Brain microvascular endothelial cell (primary cell): ENCODE measurements around the gene CELF2.

Source experiments
- DNase-seq: peaks from one replicate; pipeline ENCODE4 v3.0.0-alpha.2; 2020
- H3K27ac ChIP-seq: fragments of 250-450 bp; sonication (Bioruptor Pico); 2 replicates; pipeline ENCODE4 v1.5.1; 2020; ENCODE audit warnings: mild to moderate bottlenecking, moderate library complexity
- H3K27me3 ChIP-seq: fragments of 250-450 bp; sonication (Bioruptor Pico); replicated peaks from 2 replicates; pipeline ENCODE4 v1.5.1; 2020; ENCODE audit warnings: mild to moderate bottlenecking
- H3K36me3 ChIP-seq: fragments of 250-450 bp; sonication (Bioruptor Pico); replicated peaks from 2 replicates; pipeline ENCODE4 v1.5.1; 2020; ENCODE audit warnings: mild to moderate bottlenecking
- H3K4me3 ChIP-seq: 2 replicates; pipeline ENCODE4 v1.5.1; 2011; ENCODE audit warnings: low read depth, mild to moderate bottlenecking, control low read depth, low read length, moderate library complexity
- CTCF ChIP-seq: IDR thresholded peaks from 2 replicates; pipeline ENCODE4 v1.5.1; 2011; ENCODE audit warnings: low read depth, mild to moderate bottlenecking, moderate library complexity, low read length, control low read depth, inconsistent platforms; ENCODE audit errors: missing control alignments
- in situ Hi-C: cut with HindIII; loops from 2 replicates; pipeline ENCODE4 v1.10.0; 2017; ENCODE audit warnings: low sequenced_read_pairs, low pct_ligation_motif_present

Gene CELF2

DNA sequence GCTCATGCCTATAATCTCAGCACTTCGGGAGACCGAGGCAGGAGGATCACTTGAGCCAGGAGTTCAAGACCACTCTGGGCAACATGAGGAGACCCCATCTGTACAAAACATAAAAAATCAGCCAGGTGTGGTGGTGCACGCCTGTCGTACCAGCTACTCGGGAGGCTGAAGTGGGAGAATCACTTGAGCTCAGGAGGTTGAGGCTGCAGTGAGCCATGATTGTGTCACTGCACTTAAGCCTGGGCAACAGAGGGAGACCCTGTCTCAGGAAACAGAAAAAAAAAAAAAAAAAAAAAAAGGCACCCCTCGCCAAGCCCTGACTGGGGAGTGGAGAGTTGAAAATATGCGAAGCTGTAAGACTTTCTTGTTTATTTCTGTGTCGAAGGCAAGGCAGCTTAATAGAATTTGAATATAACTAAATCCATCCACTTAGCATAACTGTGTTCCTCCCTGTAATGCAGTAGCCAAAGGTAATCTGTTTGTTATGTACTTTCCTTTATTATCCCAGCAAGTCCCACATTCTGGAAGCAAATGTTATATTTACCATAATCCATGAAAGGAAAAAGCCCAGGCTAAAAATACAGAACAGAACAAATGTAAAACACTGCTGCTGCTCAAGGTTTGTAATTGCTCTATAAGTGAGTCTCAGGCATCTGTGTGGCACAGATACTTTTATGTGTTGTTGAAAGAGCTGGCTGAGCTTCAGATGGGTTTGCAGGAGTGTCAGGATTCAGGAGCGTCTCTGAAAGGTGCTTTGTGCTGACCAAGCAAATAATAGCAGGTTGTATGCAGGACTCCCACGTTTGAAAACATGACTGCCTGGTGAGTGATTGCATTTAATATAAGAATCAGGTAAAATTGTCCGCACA lies 127.2 kb downstream of the CELF2 start:
- Histone ChIP-seq H3K27me3 (no peaks in the 10 kb centered on the region), H3K27ac (no peak overlapping the region), H3K36me3 (no peaks in the 10 kb centered on the region), H3K4me3 (no peak overlapping the region)
- no peak for DNase-seq
- TF ChIP-seq CTCF: no peak
- in situ Hi-C loops: no loop called here

DNA sequence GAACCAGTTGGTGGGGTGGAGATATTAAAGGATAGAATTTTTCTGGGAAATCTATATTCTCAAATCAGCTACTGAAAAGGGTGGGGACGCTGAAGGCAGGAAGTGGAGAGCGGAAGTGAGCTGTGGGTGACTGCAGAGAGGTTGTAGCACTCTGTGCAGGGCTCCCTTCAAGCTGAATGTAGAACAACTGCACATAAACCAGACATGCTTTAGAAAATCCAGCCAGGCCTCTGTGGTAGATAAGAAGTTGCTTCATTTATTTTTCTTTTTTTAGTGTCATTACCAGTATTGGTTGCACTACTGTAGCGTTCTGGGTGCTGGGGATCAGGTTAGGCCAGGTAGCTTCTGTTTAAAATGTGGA lies 127.8 kb downstream of the CELF2 start:
- in situ Hi-C loops: no loop called here
- DNase-seq: no peak
- Histone ChIP-seq H3K27ac (no peak overlapping the region), H3K27me3 (no peaks in the 10 kb centered on the region), H3K36me3 (no peaks in the 10 kb centered on the region), H3K4me3 (no peak overlapping the region)
- TF ChIP-seq CTCF: no peak

DNA sequence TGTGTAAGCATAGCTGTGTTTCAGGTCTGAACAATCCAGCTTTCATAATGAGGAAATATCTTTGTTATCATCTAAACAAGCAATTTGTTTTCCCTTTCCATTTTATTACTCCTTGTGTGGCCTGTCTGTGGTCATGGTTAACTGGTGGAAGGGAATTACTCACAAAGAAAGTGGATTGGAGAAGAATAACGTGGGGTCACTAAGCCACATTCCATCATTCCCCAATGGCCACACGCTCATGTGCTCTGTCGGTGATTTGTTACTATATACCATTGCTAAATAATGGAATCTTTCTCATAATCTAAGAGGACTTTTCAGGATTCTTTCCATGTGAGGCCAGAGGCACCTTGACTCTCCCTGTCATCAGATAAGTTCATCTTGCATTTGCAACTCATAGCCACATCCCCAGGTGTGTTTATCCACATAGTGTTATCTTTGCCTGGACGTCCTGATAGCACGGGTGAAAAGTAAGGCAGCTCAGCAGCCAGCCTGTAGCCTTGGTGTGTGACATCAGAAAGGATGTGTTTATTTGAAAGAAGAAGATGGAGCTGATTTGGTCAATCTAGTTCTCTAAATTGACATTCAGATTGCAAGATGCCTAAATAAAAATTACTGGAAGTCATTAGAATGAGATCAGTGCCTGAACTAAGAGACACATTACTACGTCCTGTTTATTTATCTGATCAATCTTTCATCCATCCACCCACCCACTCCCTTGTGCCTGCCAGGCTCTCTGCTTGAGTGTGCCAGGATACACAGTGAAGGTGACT lies 128.9 kb downstream of the CELF2 start:
- H3K27ac ChIP-seq: no peak overlapping the region
- TF ChIP-seq CTCF: no peak
- no peaks in the 10 kb centered on the region for H3K27me3 ChIP-seq
- DNase-seq: peak; percentile 35
- in situ Hi-C loops: no loop called here
- H3K36me3 ChIP-seq: no peaks in the 10 kb centered on the region
- H3K4me3 ChIP-seq: no peak overlapping the region

DNA sequence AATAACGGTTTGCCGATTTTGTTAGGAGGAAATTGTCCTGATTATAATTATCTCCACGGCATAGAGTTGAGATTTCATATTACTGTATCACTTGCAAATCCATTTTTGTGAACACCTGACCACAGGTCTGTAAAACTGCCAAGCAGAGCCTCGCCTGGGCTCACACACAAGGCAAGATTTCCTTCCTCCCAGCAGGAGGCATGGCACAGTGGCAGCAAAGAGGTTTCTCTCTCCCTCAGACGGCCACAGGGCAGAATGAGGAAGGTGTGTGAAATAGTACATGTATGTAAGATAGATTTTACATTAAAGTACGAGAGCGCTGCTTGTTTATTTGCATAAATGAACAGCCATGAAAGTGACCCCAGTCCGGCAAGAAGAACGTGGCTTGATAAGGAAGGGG lies 130.1 kb downstream of the CELF2 start:
- Histone ChIP-seq H3K4me3 (no peak overlapping the region), H3K27me3 (no peaks in the 10 kb centered on the region), H3K36me3 (no peaks in the 10 kb centered on the region), H3K27ac (no peak overlapping the region)
- no peak for TF ChIP-seq CTCF
- no peak for DNase-seq
- in situ Hi-C loops: no loop called here

- DNase-seq: no peak
- no peak for TF ChIP-seq CTCF
- Histone ChIP-seq H3K27me3 (no peaks in the 10 kb centered on the region), H3K27ac (no peak overlapping the region), H3K4me3 (no peak overlapping the region), H3K36me3 (no peaks in the 10 kb centered on the region)
- in situ Hi-C loops: no loop called here
Measured at GRCh38 chr10:11148142-11149028, 130.7 kb downstream of the CELF2 start.
